Measurements from ENCODE around the gene GALNT10. TPM values are rescaled to one million over a fixed set of nuclear protein-coding genes. Genes with fewer than 3 reads are reported as not detected.

GALNT10 gene
- total RNA-seq, 2 donors from 2014 or later, result 19.0 to 19.1 TPM

- no peak for DNase-seq
- no peak for ATAC-seq
- intact Hi-C loops (cut with DNase I), result no loop called here
These were observed 26.9 kb downstream of the GALNT10 start for GRCh38 chr5:154217462-154217861.

DNA sequence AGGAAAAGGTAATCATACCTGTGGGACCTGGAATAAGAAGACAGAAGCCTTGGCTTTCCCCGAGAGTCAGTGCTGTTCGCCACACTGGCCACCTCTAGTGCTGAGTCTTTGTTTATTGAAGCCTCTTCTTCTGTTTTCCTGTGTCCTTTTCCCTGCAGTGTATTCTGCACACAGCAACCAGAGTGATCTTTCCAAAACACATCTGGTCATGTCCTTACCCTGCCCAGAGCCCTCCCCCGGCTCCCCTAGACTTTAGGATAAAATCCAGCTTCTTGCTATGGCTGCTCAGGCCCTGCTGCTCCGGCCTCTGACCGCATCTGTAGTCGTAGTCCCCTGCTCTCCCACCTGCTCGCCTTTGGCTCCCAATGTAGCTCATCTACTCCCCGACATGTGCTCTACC is 28.3 kb downstream of the GALNT10 start:
- ATAC-seq, result no peak
- intact Hi-C loops (cut with DNase I), result no loop called here

DNA sequence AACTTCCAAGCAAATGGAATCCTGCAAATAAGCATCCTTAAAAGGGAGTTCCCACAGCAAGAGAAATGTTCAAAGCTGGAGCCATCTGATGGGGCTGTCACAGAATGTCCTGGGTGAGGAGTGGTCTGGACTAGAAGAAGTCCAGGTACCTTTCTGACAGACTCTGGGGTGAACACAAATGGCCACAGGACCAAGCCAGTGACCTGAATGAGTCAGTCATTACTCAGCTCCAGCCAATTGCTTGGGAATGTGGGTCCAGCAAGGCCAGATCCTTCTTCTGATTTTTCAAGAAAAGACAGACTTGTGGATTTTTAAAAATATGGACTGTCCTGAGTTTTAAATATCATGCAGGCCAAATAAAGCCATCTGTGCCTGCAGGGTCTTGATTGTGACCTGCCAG is 30.1 kb downstream of the GALNT10 start:
- DNase-seq (no peak), ATAC-seq (peak in 1 of 2 donors; percentile 69)
- intact Hi-C loops (cut with DNase I), result no loop called here

More for the DNA sequence above, 28.3 kb downstream of the GALNT10 start:
- no peak for DNase-seq

DNA sequence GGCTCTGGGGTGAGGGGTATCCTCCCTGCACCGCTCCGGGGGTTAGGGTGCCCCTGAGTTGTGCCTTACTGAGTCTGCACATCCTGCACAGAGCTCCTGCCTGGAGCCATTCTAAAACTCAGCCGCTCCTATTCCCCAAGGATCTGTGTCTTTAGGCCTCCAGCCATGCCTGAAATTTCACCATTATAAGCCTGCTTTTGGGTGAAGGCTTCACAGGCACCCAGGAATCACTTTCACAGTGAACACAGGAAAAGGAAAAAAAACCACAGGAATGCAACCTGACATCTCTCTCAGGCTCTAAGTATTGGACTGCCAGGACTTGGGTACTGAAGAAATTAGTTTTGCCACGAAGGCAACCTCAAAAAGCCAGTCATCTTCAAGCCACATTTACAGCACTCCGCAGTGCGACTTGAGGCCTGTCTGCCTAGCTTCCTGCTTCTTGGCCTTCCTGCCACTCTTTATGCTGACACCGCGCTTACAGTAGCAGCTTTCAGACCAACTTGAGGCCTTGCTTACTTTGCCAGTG is 30.9 kb downstream of the GALNT10 start:
- intact Hi-C loops (cut with DNase I), result no loop called here
- DNase-seq (no peak), ATAC-seq (peak; percentile 79 to 80)

- intact Hi-C loops (cut with DNase I), result no loop called here
- DNase-seq (no peak), ATAC-seq (no peak)
These were observed 31.9 kb downstream of the GALNT10 start for GRCh38 chr5:154222414-154222813.

- DNase-seq (no peak), ATAC-seq (no peak)
- intact Hi-C loops (cut with DNase I), result no loop called here
These were observed 32.8 kb downstream of the GALNT10 start for GRCh38 chr5:154223320-154223719.

GRCh38 chr5:154227090-154227489 is 36.6 kb downstream of the GALNT10 start:
- no peak for ATAC-seq
- DNase-seq, result no peak
- intact Hi-C loops (cut with DNase I), result no loop called here

DNA sequence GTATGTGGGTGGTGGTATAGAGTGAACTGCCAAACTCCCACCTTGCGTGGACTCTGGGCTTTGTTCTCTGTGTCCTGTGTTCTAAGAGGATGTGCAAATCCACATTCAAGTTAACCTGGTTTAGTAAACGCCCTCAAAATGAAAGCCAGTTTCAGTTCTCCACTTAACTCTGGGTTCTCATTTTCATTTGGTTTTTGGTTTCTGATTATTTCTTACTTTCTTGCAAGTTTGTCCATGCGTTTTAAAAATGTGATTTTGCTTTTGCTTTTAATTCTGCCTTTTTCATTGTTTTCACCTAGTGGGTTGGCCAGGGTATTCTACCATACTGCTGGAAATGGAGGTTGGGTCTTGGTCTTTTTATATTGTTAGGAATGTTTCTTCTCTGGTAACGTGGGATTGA is 38.2 kb downstream of the GALNT10 start:
- DNase-seq (no peak), ATAC-seq (no peak)
- intact Hi-C loops (cut with DNase I), result no loop called here

GRCh38 chr5:154230526-154230925 is 40.0 kb downstream of the GALNT10 start:
- ATAC-seq (no peak), DNase-seq (no peak)
- intact Hi-C loops (cut with DNase I), result no loop called here

GRCh38 chr5:154234551-154234950 is 44.0 kb downstream of the GALNT10 start:
- DNase-seq (no peak), ATAC-seq (no peak)
- intact Hi-C loops (cut with DNase I), result no loop called here

GRCh38 chr5:154236011-154236410 is 45.5 kb downstream of the GALNT10 start:
- DNase-seq (no peak), ATAC-seq (no peak)
- intact Hi-C loops (cut with DNase I), result no loop called here

- intact Hi-C loops (cut with DNase I), result no loop called here
- ATAC-seq, result no peak
- DNase-seq, result no peak
These were observed 46.2 kb downstream of the GALNT10 start for GRCh38 chr5:154236536-154237375.

DNA sequence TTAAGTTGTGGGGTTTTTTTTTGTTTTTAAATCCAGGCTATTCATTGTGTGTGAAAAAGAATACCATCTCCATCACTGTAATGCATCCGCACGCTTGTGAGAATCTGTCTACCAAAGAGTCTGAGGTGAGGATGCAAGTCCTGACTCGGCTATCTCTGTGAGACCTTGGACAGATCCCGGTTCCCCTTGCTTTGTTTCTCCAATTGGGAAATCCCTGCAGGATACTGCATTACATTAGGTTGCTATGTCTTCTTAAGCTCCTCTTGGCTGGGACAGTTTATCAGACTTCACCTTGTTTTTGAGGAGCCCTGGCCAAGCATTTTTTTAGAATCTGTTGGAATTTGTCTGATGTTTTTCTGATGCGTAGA is 46.8 kb downstream of the GALNT10 start:
- intact Hi-C loops (cut with DNase I), result no loop called here
- DNase-seq, result no peak
- no peak for ATAC-seq

GRCh38 chr5:154237946-154238345 is 47.4 kb downstream of the GALNT10 start:
- DNase-seq, result no peak
- intact Hi-C loops (cut with DNase I), result no loop called here
- ATAC-seq, result no peak

DNA sequence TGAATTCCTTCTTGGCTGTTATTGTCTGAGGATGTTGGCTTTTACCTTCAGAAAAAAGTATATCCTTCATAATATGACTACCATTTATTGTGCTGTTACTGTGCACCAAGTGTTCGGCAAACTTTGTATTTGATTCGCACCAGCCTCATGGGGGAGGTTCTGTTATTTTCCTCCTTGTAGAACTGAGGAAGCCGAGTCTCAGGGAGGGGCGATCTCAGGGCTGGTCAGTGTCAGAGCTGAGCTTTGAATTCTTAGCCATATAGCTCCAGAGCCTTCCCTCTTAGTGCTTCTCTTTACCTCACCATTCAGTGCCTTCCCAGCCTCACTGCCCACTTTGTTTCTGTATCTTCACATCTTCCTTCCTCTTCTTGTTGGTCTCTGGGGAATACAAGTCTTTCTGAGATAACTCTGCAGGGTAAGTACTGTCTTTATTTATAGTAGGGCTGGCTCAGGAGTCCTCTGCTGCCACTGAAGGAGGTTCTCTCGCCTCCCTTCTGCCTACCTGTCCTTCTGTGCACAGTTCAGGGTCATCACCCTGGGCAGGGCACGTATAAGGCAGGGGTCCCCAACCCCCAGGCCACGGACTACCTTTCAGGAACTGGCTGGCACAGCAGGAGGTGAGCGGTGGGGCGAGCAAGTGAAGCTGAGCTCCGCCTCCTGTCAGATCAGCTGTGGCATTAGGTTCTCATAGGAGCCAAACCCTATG is 48.4 kb downstream of the GALNT10 start:
- intact Hi-C loops (cut with DNase I), result no loop called here
- DNase-seq (no peak), ATAC-seq (no peak)

- DNase-seq (no peak), ATAC-seq (no peak)
- intact Hi-C loops (cut with DNase I), result no loop called here
These were observed 50.1 kb downstream of the GALNT10 start for GRCh38 chr5:154240595-154240994.

DNA sequence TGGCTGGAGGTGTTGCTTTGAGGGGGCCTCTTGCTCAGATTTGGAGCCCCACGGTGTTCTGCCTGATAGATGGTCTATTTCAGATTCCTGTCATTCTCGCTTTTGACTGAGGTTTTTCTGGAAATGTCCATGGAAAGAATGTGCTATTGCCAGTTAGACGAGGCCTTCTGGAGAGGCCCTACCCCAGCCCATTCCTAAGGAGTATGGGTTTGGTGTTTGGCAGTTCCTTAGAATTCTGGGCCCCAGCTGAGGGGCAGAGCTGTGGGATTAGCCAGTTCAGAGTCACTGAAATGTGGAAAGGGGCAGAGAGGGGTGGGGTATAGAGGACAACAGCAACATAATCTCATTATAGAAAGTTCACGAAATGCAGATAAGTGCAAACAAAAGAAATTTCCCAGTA is 50.5 kb downstream of the GALNT10 start:
- DNase-seq (no peak), ATAC-seq (no peak)
- intact Hi-C loops (cut with DNase I), result no loop called here

DNA sequence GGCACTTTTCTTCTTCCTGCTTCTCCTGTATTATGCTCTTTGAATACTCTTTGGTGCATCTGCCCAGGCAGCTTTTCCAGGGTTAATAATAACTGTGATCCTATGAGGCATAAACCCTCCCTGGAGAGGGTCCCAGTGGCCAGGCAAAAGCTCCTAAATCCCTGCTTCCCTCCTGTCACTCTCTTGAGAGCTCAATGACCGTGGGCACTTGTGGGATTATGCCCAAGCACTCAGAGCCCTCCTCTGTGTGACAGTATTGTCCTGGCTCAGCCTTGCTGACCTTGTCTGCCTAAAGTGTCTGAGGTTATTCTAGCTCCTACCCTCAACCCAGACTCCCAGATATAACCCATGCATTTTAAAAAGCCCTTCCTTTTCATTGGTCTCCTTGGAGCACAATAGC is 51.9 kb downstream of the GALNT10 start:
- intact Hi-C loops (cut with DNase I), result no loop called here
- ATAC-seq, result no peak

GRCh38 chr5:154242964-154243376 is 52.4 kb downstream of the GALNT10 start:
- ATAC-seq (no peak), DNase-seq (no peak)
- intact Hi-C loops (cut with DNase I), result no loop called here

More for the DNA sequence above, 51.9 kb downstream of the GALNT10 start:
- DNase-seq, result no peak

DNA sequence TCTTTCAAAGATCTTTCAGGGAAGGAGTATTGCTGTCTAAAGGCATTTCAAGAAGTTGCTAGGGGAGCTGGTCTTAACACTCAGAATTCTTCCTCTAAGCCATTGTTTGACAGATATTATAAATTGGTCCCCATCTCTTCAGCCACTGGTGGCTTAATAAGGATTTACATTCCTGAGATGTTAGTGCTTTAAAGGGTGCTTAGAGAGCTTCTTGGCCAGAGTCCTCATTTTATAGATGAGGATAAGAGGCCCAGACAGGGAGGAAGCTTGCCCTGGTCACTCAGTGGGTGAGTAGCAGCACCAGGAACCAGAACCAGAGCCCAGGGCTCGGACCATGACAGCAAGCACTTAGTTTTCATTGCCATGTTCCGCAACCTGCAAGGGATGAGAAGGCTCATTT is 53.2 kb downstream of the GALNT10 start:
- ATAC-seq (no peak), DNase-seq (no peak)
- intact Hi-C loops (cut with DNase I), result no loop called here

DNA sequence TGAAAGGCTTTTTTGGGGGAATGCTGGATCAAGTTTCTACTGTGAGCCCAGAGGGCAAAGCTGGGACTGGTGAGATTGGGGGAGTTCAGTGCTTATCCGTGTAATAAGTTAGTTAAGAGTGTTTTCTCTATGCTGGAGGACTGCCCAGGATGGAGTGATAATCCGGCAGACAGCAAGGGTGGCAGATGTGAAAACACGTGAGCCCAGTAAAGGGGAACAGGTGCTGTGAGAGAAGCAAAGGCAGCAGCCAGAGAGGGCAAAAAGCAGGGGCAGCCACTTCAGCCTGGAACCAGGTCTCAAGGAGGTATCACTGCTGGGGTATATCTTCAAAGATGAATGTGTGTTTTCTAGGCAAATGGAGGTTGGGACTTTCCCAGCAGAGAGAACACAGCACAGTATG is 53.9 kb downstream of the GALNT10 start:
- ATAC-seq (no peak), DNase-seq (no peak)
- intact Hi-C loops (cut with DNase I), result no loop called here

Measured in left cardiac atrium (tissue), 4 donors.